IMR-90 (cell line): ENCODE results near the gene RPS29. TPM values are rescaled to one million over a fixed set of nuclear protein-coding genes. Genes with fewer than 3 reads are reported as not detected.

Source experiments
- ATAC-seq: fragments of 200-7000 bp; cut with Tn5 transposase; 2 replicates; pipeline ENCODE4 v1.9.1; 2020; ENCODE audit warnings: low read depth, mild to moderate bottlenecking, moderate library complexity
- BruUV-seq: library from RNA; stranded (reverse); fragments of 400-500 nt; replicated peaks from 2 replicates; lab custom pipeline; 2021; lab: Mats Ljungman, UMichigan
- CTCF ChIA-PET: fragments of 300-600 bp; formaldehyde crosslinking; extraction: SDS; loops from one replicate; lab custom pipeline; 2021; ENCODE audit warnings: antibody characterized with exemption; lab: Yijun Ruan, JAX
- POLR2A ChIA-PET: fragments of 300-600 bp; sonication (Branson Sonifier 250); formaldehyde crosslinking; loops from one replicate; lab custom pipeline; 2022; ENCODE audit warnings: antibody characterized with exemption; ENCODE audit not compliant: unreplicated experiment; lab: Charles Lee
- DNase-seq: peaks from one replicate; pipeline ENCODE4 v3.0.0; 2013
- H2AFZ ChIP-seq: replicated peaks from 2 replicates; pipeline ENCODE3; 2013; ENCODE audit warnings: low read length, mild to moderate bottlenecking; ENCODE audit not compliant: poor library complexity
- H2AK5ac ChIP-seq: 2 replicates; pipeline ENCODE4 v1.6.1; 2013; ENCODE audit warnings: low read depth, low read length, inconsistent platforms
- H2AK9ac ChIP-seq: replicated peaks from 2 replicates; pipeline ENCODE3; 2013; ENCODE audit warnings: mild to moderate bottlenecking, low read depth, low read length, moderate library complexity; ENCODE audit not compliant: poor library complexity
- H2BK120ac ChIP-seq: 2 replicates; pipeline ENCODE4 v1.6.1; 2013; ENCODE audit warnings: low read depth, low read length, inconsistent platforms
- H2BK15ac ChIP-seq: 3 replicates; pipeline ENCODE4 v1.6.1; 2013; ENCODE audit warnings: low read depth, low read length, inconsistent platforms
- H2BK20ac ChIP-seq: 2 replicates; pipeline ENCODE4 v1.6.1; 2013; ENCODE audit warnings: low read depth, mild to moderate bottlenecking, inconsistent platforms, low read length, moderate library complexity
- H2BK5ac ChIP-seq: 2 replicates; pipeline ENCODE4 v1.6.1; 2013; ENCODE audit warnings: mild to moderate bottlenecking, low read depth, low read length, inconsistent platforms; ENCODE audit not compliant: poor library complexity, severe bottlenecking
- H3K14ac ChIP-seq: replicated peaks from 2 replicates; pipeline ENCODE4 v1.6.1; 2013; ENCODE audit warnings: low read depth, low read length, inconsistent platforms
- H3K18ac ChIP-seq: 2 replicates; pipeline ENCODE4 v1.6.1; 2013; ENCODE audit warnings: low read depth, low read length, control low read depth
- H3K23ac ChIP-seq: 2 replicates; pipeline ENCODE4 v1.6.1; 2013; ENCODE audit warnings: low read depth, low read length, inconsistent platforms
- H3K27ac ChIP-seq: 2 replicates; pipeline ENCODE4 v1.5.1; 2013; ENCODE audit warnings: mild to moderate bottlenecking, control low read depth, low read length; ENCODE audit not compliant: insufficient read depth
- H3K27me3 ChIP-seq: 2 replicates; pipeline ENCODE4 v1.6.1; 2013; ENCODE audit warnings: low read length; ENCODE audit not compliant: control insufficient read depth, insufficient read depth
- H3K36me3 ChIP-seq: 2 replicates; pipeline ENCODE4 v1.6.1; 2013; ENCODE audit warnings: low read length, mixed read lengths; ENCODE audit not compliant: control insufficient read depth, insufficient read depth
- H3K4ac ChIP-seq: 2 replicates; pipeline ENCODE4 v1.6.1; 2013; ENCODE audit warnings: low read depth, low read length, inconsistent platforms
- H3K4me1 ChIP-seq: 2 replicates; pipeline ENCODE4 v1.6.1; 2013; ENCODE audit warnings: low read length, mixed read lengths; ENCODE audit not compliant: control insufficient read depth, insufficient read depth
- H3K4me2 ChIP-seq: 2 replicates; pipeline ENCODE4 v1.6.1; 2013; ENCODE audit warnings: low read depth, mild to moderate bottlenecking, control low read depth, low read length, moderate library complexity
- H3K4me3 ChIP-seq: 2 replicates; pipeline ENCODE4 v1.5.1; 2013; ENCODE audit warnings: low read depth, mild to moderate bottlenecking, control low read depth, low read length, moderate library complexity; ENCODE audit not compliant: insufficient read depth
- H3K56ac ChIP-seq: 2 replicates; pipeline ENCODE4 v1.6.1; 2013; ENCODE audit warnings: low read length, inconsistent platforms; ENCODE audit not compliant: insufficient read depth; ENCODE audit errors: extremely low read depth
- H3K79me1 ChIP-seq, 2 experiments: 2 replicates each; pipeline ENCODE4 v1.6.1; 2013; ENCODE audit warnings: low read length in 2 of 2, inconsistent platforms in 1 of 2, low read depth in 1 of 2
- H3K9ac ChIP-seq: 2 replicates; pipeline ENCODE4 v1.6.1; 2013; ENCODE audit warnings: low read depth, low read length, control low read depth
- H3K9me1 ChIP-seq: 2 replicates; pipeline ENCODE4 v1.6.1; 2013; ENCODE audit warnings: low read length, inconsistent platforms; ENCODE audit not compliant: insufficient read depth
- H3K9me3 ChIP-seq: 2 replicates; pipeline ENCODE4 v1.6.1; 2013; ENCODE audit warnings: low read length; ENCODE audit not compliant: control insufficient read depth, insufficient read depth
- H4K20me1 ChIP-seq: 2 replicates; pipeline ENCODE4 v1.6.1; 2013; ENCODE audit warnings: low read length, inconsistent platforms; ENCODE audit not compliant: insufficient read depth
- H4K5ac ChIP-seq: 2 replicates; pipeline ENCODE4 v1.6.1; 2013; ENCODE audit warnings: mild to moderate bottlenecking, low read depth, low read length, control low read depth
- H4K8ac ChIP-seq, 2 experiments: 2 replicates each; pipeline ENCODE4 v1.6.1; 2013; ENCODE audit warnings: low read depth in 2 of 2, low read length in 2 of 2, control low read depth in 1 of 2, inconsistent platforms in 1 of 2
- H4K91ac ChIP-seq: 2 replicates; pipeline ENCODE4 v1.6.1; 2013; ENCODE audit warnings: low read depth, low read length, inconsistent platforms; ENCODE audit not compliant: insufficient read depth
- BHLHE40 ChIP-seq: fragments of 150-350 bp; IDR thresholded peaks from 2 replicates; pipeline ENCODE4 v1.6.1; 2016; ENCODE audit warnings: mild to moderate bottlenecking, low read depth, low read length
- CEBPB ChIP-seq: IDR thresholded peaks from 2 replicates; pipeline ENCODE4 v1.6.1; 2012; ENCODE audit warnings: low read depth, low read length, improper control_type of control experiment
- CHD1 ChIP-seq: IDR thresholded peaks from 2 replicates; pipeline ENCODE4 v1.6.1; 2012; ENCODE audit warnings: low read depth, low read length, improper control_type of control experiment
- CTCF ChIP-seq: conservative IDR thresholded peaks from 2 replicates; pipeline ENCODE4 v1.5.1; 2012; ENCODE audit warnings: mild to moderate bottlenecking, low read depth, low read length, improper control_type of control experiment
- FOS ChIP-seq: fragments of 150-350 bp; IDR thresholded peaks from 2 replicates; pipeline ENCODE4 v1.6.1; 2016; ENCODE audit warnings: low read depth, low read length
- MAFK ChIP-seq: IDR thresholded peaks from 2 replicates; pipeline ENCODE4 v1.6.1; 2012; ENCODE audit warnings: low read depth, low read length, improper control_type of control experiment
- MAZ ChIP-seq: IDR thresholded peaks from 2 replicates; pipeline ENCODE4 v1.6.1; 2012; ENCODE audit warnings: low read depth, mild to moderate bottlenecking, low read length, improper control_type of control experiment, moderate library complexity, borderline replicate concordance
- MXI1 ChIP-seq: IDR thresholded peaks from 2 replicates; pipeline ENCODE4 v1.6.1; 2012; ENCODE audit warnings: low read depth, mild to moderate bottlenecking, low read length, moderate library complexity, borderline replicate concordance
- NFE2L2 ChIP-seq: fragments of 150-350 bp; IDR thresholded peaks from 2 replicates; pipeline ENCODE4 v1.6.1; 2016; ENCODE audit warnings: low read depth, mild to moderate bottlenecking, low read length
- POLR2A ChIP-seq: IDR thresholded peaks from 2 replicates; pipeline ENCODE4 v1.6.1; 2012; ENCODE audit warnings: mild to moderate bottlenecking, low read depth, low read length
- RAD21 ChIP-seq: IDR thresholded peaks from 2 replicates; pipeline ENCODE4 v1.6.1; 2012; ENCODE audit warnings: low read length, improper control_type of control experiment
- RCOR1 ChIP-seq: IDR thresholded peaks from 2 replicates; pipeline ENCODE4 v1.6.1; 2012; ENCODE audit warnings: mild to moderate bottlenecking, low read length, improper control_type of control experiment; ENCODE audit not compliant: insufficient replicate concordance
- RFX5 ChIP-seq: IDR thresholded peaks from 2 replicates; pipeline ENCODE4 v1.8.0; 2012; ENCODE audit warnings: low read depth, mild to moderate bottlenecking, low read length, moderate library complexity
- SMC3 ChIP-seq: fragments of 150-350 bp; IDR thresholded peaks from 2 replicates; pipeline ENCODE4 v1.6.1; 2016; ENCODE audit warnings: low read depth, mild to moderate bottlenecking, antibody characterized with exemption, low read length, moderate library complexity
- WGBS, 2 experiments: methylation state at CpG; one replicate each; pipeline versions ENCODE4 v1.1.5 to v1.1.7; 2013; ENCODE audit warnings: missing lambda C conversion rate in 2 of 2; ENCODE audit not compliant: insufficient read length in 1 of 2; ENCODE audit errors: extremely low coverage in 2 of 2; 5-methylcytosine and 5-hydroxymethylcytosine counted together
- dilution Hi-C: fragments of 300-500 bp; cut with HindIII; formaldehyde crosslinking; loops from one replicate; pipeline ENCODE4 v1.14.3; 2018; ENCODE audit warnings: low sequenced_read_pairs; ENCODE audit not compliant: unreplicated experiment
- in situ Hi-C: fragments of 300-500 bp; cut with MboI; formaldehyde crosslinking; loops from 3 replicates; pipeline ENCODE4 v1.14.3; 2019; ENCODE audit warnings: low sequenced_read_pairs, inconsistent platforms, mixed read lengths
- intact Hi-C: fragments of 100-400 bp; cut with micrococcal nuclease; formaldehyde crosslinking; loops from 2 replicates; pipeline ENCODE4 v1.10.0; 2022
- polyA plus RNA-seq, 3 experiments: library from polyadenylated mRNA; depleted of rRNA; stranded (reverse); fragments of >200 nt; gene quantifications; 2 replicates each; pipeline ENCODE4 v1.2.3, GENCODE V29; 2012; ENCODE audit warnings: low replicate concordance in 1 of 3
- total RNA-seq: library from RNA; depleted of rRNA; stranded (reverse); fragments of >200 nt; gene quantifications from 2 replicates; pipeline ENCODE4 v1.2.3, GENCODE V29; 2012
- TF ChIP-seq, protein P1 (sequence below): fragments of 150-350 bp; IDR thresholded peaks from 2 replicates; pipeline ENCODE4 v1.6.1; 2017; ENCODE audit warnings: mild to moderate bottlenecking, antibody characterized with exemption, low read length, low read depth
- TF ChIP-seq, protein P2 (sequence below): fragments of 150-350 bp; IDR thresholded peaks from 2 replicates; pipeline ENCODE4 v1.6.1; 2016; ENCODE audit warnings: low read depth, mild to moderate bottlenecking, low read length, moderate library complexity, borderline replicate concordance

The RPS29 gene
- total and polyA plus RNA-seq, 2 of the 4 experiments (the other 2 are of a cell fraction): 318 to 10,393 TPM

DNA sequence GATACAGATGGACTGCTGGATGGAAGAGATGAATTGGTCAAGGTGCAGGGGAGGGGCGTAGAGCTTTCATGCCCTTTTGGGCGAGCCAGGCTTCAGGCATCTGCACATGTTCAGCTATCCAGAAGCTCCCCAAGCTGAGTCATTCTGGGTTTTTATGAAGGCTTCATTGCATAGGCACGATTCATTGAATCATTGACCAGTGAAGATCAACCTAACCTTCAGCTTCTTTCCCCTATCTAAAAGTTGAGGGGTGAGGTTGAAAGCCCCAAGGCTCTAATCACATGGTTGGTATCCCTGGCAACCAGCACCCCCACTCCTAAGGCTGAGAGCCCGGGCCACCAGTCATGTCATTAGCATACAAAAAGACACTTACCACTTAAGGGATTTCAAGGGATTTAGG is 36.3 kb downstream of the RPS29 start:
- Histone ChIP-seq H4K5ac (no peak overlapping the region), H3K14ac (no peak overlapping the region), H3K18ac (no peak overlapping the region), H3K9ac (no peak overlapping the region), H2AFZ (peak overlapping the region; percentile 21), H3K4me3 (no peak overlapping the region), H3K27ac (no peak overlapping the region), H3K27me3 (no peaks in the 10 kb centered on the region), H2BK120ac (no peak overlapping the region), H3K23ac (no peak overlapping the region), H3K56ac (no peak overlapping the region), H2AK5ac (no peak overlapping the region), H4K20me1 (no peaks in the 10 kb centered on the region), H2BK20ac (no peak overlapping the region), H3K4ac (no peak overlapping the region), H4K91ac (no peak overlapping the region), H3K4me2 (no peak overlapping the region), H3K79me1 (no peaks in the 10 kb centered on the region), H3K4me1 (no peaks in the 10 kb centered on the region), H4K8ac (no peak overlapping the region), H2BK15ac (no peak overlapping the region), H2AK9ac (no peak overlapping the region), H2BK5ac (no peak overlapping the region), H3K9me3 (no peaks in the 10 kb centered on the region), H3K36me3 (no peaks in the 10 kb centered on the region), H3K9me1 (no peaks in the 10 kb centered on the region)
- intact Hi-C loops (loop anchor here (10.0 kb wide), 1 partner anchor 85 kb away; no protein-coding TSS in a partner anchor), dilution Hi-C loops (no loop called here), in situ Hi-C loops (no loop called here)
- ChIA-PET POLR2A (no interaction called here), CTCF (interaction anchor here (0.8 to 2.0 kb wide), 3 partner anchors 12 to 88 kb away, joined by 3 to 9 read pairs (median 3); no protein-coding TSS in a partner anchor)
- ATAC-seq (no peak), DNase-seq (peak; percentile 44)
- no CpG with 5 or more reads among the region's 4 CpGs for WGBS, 2 experiments
- no peak for TF ChIP-seq RCOR1
- no peak for TF ChIP-seq NFE2L2
- TF ChIP-seq, protein P1, sequence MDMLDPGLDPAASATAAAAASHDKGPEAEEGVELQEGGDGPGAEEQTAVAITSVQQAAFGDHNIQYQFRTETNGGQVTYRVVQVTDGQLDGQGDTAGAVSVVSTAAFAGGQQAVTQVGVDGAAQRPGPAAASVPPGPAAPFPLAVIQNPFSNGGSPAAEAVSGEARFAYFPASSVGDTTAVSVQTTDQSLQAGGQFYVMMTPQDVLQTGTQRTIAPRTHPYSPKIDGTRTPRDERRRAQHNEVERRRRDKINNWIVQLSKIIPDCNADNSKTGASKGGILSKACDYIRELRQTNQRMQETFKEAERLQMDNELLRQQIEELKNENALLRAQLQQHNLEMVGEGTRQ: no peak
- TF ChIP-seq MAZ: no peak
- TF ChIP-seq CEBPB: no peak
- TF ChIP-seq, protein P2, sequence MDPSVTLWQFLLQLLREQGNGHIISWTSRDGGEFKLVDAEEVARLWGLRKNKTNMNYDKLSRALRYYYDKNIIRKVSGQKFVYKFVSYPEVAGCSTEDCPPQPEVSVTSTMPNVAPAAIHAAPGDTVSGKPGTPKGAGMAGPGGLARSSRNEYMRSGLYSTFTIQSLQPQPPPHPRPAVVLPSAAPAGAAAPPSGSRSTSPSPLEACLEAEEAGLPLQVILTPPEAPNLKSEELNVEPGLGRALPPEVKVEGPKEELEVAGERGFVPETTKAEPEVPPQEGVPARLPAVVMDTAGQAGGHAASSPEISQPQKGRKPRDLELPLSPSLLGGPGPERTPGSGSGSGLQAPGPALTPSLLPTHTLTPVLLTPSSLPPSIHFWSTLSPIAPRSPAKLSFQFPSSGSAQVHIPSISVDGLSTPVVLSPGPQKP: no peak
- TF ChIP-seq RFX5: no peak
- TF ChIP-seq RAD21: no peak
- TF ChIP-seq FOS: no peak
- no peak for TF ChIP-seq CHD1
- no peak for TF ChIP-seq MXI1
- no peak for TF ChIP-seq BHLHE40
- no peak for TF ChIP-seq CTCF
- no peak for TF ChIP-seq SMC3
- no peak for TF ChIP-seq POLR2A
- no peak for TF ChIP-seq MAFK
- no TSS peak for BruUV-seq
